Mucosa of descending colon (tissue), 3 donors: Measurements from ENCODE around the gene TMEM150C. TPM values are rescaled to one million over a fixed set of nuclear protein-coding genes. Genes with fewer than 3 reads are reported as not detected.

Experiments used
- ATAC-seq: fragments of 200-7000 bp; cut with Tn5 transposase; one replicate; pipeline ENCODE4 v1.9.1; 2020; ENCODE audit warnings: mild to moderate bottlenecking, moderate library complexity
- DNase-seq, 3 donors: peaks; one replicate each; pipeline ENCODE4 v3.0.0-alpha.2; 2020
- H3K36me3 ChIP-seq: fragments of 200-600 bp; one replicate; pipeline ENCODE4 v1.8.0; 2021; ENCODE audit warnings: low read depth, mild to moderate bottlenecking
- H3K4me1 ChIP-seq: fragments of 200-600 bp; one replicate; pipeline ENCODE4 v1.8.0; 2021; ENCODE audit warnings: low read depth, mild to moderate bottlenecking
- H3K4me3 ChIP-seq: fragments of 200-600 bp; one replicate; pipeline ENCODE4 v1.8.0; 2021; ENCODE audit warnings: mild to moderate bottlenecking
- H3K9me3 ChIP-seq: fragments of 200-600 bp; one replicate; pipeline ENCODE4 v1.8.0; 2021; ENCODE audit warnings: mild to moderate bottlenecking
- CTCF ChIP-seq: fragments of 200-600 bp; IDR thresholded peaks from one replicate; pipeline ENCODE4 v1.8.0; 2022; ENCODE audit warnings: antibody characterized with exemption, mild to moderate bottlenecking
- intact Hi-C, 2 donors: fragments of 100-400 bp; cut with DNase I in 1 of 2; cut with micrococcal nuclease in 1 of 2; formaldehyde crosslinking; loops; one replicate each; pipeline versions ENCODE4 v1.11.0 to v1.11.1; 2022; cut with DNase I, micrococcal nuclease
- total RNA-seq, 3 donors: library from RNA; stranded (reverse); fragmentation: NEBNext Ultra II Directional in 2 of 3; extraction: Animal tissue kit (Norgen Biotek cat#: 25700) in 2 of 3; gene quantifications; one replicate each; pipeline versions ENCODE4 v1.2.1 to v1.2.4, GENCODE V29; 2021 to 2023
- donor health status: DM: no; HTN: no; CAD: no; lungs with moderate emphysema.
- donor health status: DM: no; HTN: no; CAD: no.
- donor health status: DM: no; HTN: yes; CAD: no.

TMEM150C gene
- total RNA-seq, 3 donors from 2014 or later: 1.6 to 9.4 (median 3.4) TPM

- no peak for DNase-seq
- H3K36me3 ChIP-seq: no peaks in the 10 kb centered on the region
- no peak overlapping the region for H3K4me3 ChIP-seq
- TF ChIP-seq CTCF: no peak
- no peaks in the 10 kb centered on the region for H3K9me3 ChIP-seq
- intact Hi-C loops: no loop called here
- no peak for ATAC-seq
- no peaks in the 10 kb centered on the region for H3K4me1 ChIP-seq
Observed at GRCh38 chr4:82584931-82585330, 23.1 kb upstream of the TMEM150C start.

- intact Hi-C loops: no loop called here
- DNase-seq (no peak), ATAC-seq (no peak)
- Histone ChIP-seq H3K9me3 (no peaks in the 10 kb centered on the region), H3K4me3 (no peak overlapping the region), H3K4me1 (no peaks in the 10 kb centered on the region), H3K36me3 (no peaks in the 10 kb centered on the region)
- no peak for TF ChIP-seq CTCF
Observed at GRCh38 chr4:82583897-82584587, 22.3 kb upstream of the TMEM150C start.

DNA sequence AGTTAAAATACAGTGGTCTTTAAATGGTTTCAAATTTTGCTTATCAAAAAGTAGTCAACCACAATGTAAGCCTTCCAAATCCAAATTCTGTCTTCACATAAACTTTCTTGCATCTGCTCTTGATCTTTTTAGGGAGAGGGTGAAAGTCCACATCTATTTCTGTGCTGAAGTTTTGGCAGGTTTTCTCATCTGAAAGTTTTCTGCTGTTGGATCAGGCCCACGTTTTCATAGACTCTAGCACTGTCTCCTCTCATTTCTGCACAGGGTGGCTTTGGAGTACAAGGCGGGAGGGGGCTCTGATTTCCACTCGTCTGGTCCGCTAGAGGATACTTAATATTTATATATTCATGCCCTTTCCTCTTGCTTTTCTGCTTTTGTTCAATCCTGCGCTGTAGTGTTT, 18.1 kb upstream of the TMEM150C start:
- no peaks in the 10 kb centered on the region for H3K9me3 ChIP-seq
- intact Hi-C loops: no loop called here
- no peak for TF ChIP-seq CTCF
- H3K36me3 ChIP-seq: no peaks in the 10 kb centered on the region
- no peak for DNase-seq
- no peaks in the 10 kb centered on the region for H3K4me1 ChIP-seq
- ATAC-seq: no peak
- no peak overlapping the region for H3K4me3 ChIP-seq

GRCh38 chr4:82578935-82579334, 17.1 kb upstream of the TMEM150C start:
- TF ChIP-seq CTCF: no peak
- ATAC-seq (no peak), DNase-seq (no peak)
- Histone ChIP-seq H3K9me3 (no peaks in the 10 kb centered on the region), H3K4me1 (no peaks in the 10 kb centered on the region), H3K36me3 (no peaks in the 10 kb centered on the region), H3K4me3 (no peak overlapping the region)
- intact Hi-C loops: no loop called here

- DNase-seq (no peak), ATAC-seq (no peak)
- Histone ChIP-seq H3K36me3 (no peaks in the 10 kb centered on the region), H3K4me1 (no peaks in the 10 kb centered on the region), H3K9me3 (no peaks in the 10 kb centered on the region), H3K4me3 (no peak overlapping the region)
- no peak for TF ChIP-seq CTCF
- intact Hi-C loops: no loop called here
Observed at GRCh38 chr4:82577451-82577850, 15.7 kb upstream of the TMEM150C start.

DNA sequence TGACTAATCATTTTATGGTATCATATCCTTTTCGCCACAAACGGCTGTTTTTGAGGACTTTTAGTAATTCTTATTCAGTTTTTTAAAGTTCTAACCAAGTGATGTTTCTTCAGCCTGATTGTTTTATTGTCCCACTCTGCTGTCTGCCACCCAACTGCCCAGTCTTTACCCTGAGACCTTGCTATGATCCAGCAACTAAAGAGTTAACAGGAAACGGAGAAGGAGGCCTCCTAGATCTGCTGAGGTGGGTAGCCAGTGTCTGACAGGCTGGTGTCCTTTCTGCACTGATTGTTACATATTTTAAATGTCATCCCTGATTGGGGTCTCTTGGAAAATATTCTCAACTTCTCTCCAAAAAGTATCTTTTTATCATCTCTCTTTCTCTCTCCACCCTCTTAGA, 7.9 kb upstream of the TMEM150C start:
- no peak overlapping the region for H3K4me3 ChIP-seq
- no peaks in the 10 kb centered on the region for H3K9me3 ChIP-seq
- TF ChIP-seq CTCF: no peak
- ATAC-seq (no peak), DNase-seq (no peak)
- H3K36me3 ChIP-seq: no peaks in the 10 kb centered on the region
- no peaks in the 10 kb centered on the region for H3K4me1 ChIP-seq
- intact Hi-C loops: no loop called here
